ENCODE data around the gene GRAP2. TPM values are rescaled to one million over a fixed set of nuclear protein-coding genes. Genes with fewer than 3 reads are reported as not detected.
A peak's percentile ranks its signal among the peaks of the same experiment; 100 is the strongest.

The GRAP2 gene
- total RNA-seq, 3 donors from 2014 or later, result 3.4 to 5.5 (median 4.2) TPM

DNA sequence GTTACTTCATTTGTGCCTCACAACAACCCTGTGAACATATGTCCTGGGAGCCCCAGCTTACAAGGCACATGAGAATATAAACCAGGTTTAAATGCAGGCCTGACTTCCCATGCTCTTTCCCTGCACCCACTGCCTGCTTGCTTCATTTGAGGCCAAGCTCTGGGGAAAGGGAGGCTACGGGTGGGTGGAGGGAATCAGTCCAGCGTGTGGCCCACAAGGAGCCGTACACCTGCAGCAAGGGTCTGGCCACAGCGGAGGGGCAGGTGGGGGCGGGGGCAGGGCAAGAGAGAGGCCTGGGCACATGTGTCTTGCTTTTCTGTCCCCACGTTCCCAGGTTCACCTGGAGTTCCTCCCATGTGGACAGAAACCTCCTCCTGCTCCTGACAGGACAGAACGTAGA is 120.1 kb downstream of the GRAP2 start:
- intact Hi-C loops (cut with DNase I, micrococcal nuclease), result loop anchor here in 1 of 2 donors (5.0 kb wide), 1 partner anchor 484 kb away; no protein-coding TSS in a partner anchor

GRCh38 chr22:40021401-40022000 is 120.6 kb downstream of the GRAP2 start:
- DNase-seq (no peak), ATAC-seq (no peak)
- Histone ChIP-seq H3K9me3 (no peaks in the 10 kb centered on the region), H3K4me3 (no peak overlapping the region), H3K4me1 (ENCODE audit: low read depth) (peaks cover 19% of the 10 kb centered on the region), H3K36me3 (ENCODE audit: low read depth) (peaks cover 3% of the 10 kb centered on the region)
- intact Hi-C loops (cut with DNase I, micrococcal nuclease), result loop anchor here in 1 of 2 donors (5.0 kb wide), 1 partner anchor 484 kb away; no protein-coding TSS in a partner anchor
- no peak for TF ChIP-seq CTCF (IDR thresholded peaks at IDR 0.05)

More for the DNA sequence above, 120.1 kb downstream of the GRAP2 start:
- no peak overlapping the region for H3K4me3 ChIP-seq
- H3K9me3 ChIP-seq, result no peaks in the 10 kb centered on the region
- no peak for TF ChIP-seq CTCF (IDR thresholded peaks at IDR 0.05)
- ATAC-seq (no peak), DNase-seq (no peak)
- H3K4me1 ChIP-seq (ENCODE audit: low read depth), result peaks cover 22% of the 10 kb centered on the region
- peaks cover 3% of the 10 kb centered on the region for H3K36me3 ChIP-seq (ENCODE audit: low read depth)

DNA sequence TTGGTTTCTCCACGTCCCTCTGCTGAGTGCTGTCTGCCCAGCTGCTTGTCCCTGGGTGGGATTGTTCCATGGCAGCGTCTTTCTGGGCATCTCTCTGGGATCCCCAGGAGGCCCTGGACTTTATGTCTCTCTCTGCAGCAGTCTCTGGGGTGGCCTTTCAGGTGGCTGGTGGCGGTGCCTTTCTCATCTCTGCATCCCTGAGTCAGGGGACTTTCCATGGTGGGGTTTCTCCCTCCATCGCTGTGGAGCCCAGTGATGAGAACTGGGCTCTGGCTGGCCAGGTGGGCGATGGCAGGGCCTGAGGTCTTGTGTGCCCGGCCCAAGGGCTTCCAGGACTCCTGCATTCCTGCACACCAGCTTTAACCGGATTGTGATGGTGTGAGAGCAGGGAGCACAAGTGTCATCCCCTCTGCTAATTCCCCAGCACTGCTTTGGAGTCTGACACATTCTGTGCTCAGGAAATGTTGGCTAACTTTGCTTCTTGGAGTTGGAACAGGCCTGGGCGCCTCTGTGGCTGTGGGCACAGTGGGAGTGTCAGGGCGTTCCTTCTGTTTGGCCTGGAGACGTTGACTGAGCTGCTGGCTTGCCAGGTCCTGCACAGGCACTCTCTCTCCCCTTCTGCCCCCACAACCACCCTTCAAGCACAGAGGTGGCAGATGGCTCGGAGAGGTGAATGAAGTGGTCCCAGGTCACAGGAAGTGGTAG is 121.8 kb downstream of the GRAP2 start:
- ATAC-seq, result peak; percentile 35
- Histone ChIP-seq H3K9me3 (no peaks in the 10 kb centered on the region), H3K4me3 (no peak overlapping the region), H3K36me3 (ENCODE audit: low read depth) (peaks cover 3% of the 10 kb centered on the region), H3K4me1 (ENCODE audit: low read depth) (peaks cover 9% of the 10 kb centered on the region)
- intact Hi-C loops (cut with DNase I, micrococcal nuclease), result loop anchor here in 1 of 2 donors (5.0 kb wide), 1 partner anchor 485 kb away; no protein-coding TSS in a partner anchor
- TF ChIP-seq CTCF (IDR thresholded peaks at IDR 0.05), result no peak
- peak in 1 of 3 donors; percentile 59 for DNase-seq

Other genes starting within 250 kb of the GRAP2 start
- not detected for gene ENTHD1, start 7.3 kb upstream of the GRAP2 start, total RNA-seq
- under 1 TPM; 0.22 to 0.51 (median 0.23) TPM for gene TMA7B, start 59.3 kb downstream of the GRAP2 start, total RNA-seq
- 10 to 100 TPM; 15.8 to 48.0 (median 35.0) TPM for gene FAM83F, start 93.9 kb downstream of the GRAP2 start, total RNA-seq

All from mucosa of descending colon (tissue), 3 donors.